Stimulated activated CD8-positive, alpha-beta memory T cell treated with anti-CD3 and anti-CD28 coated beads, Interleukin-15, amount 100 ng/mL, for 48 hours (primary cell): Measurements from ENCODE around the gene EPHA3.
"Not testable (repeated sequence)": the region's sequence is repeated elsewhere in the genome, so short reads cannot be mapped to it uniquely, and the experiment has no call there.

Source experiments
- DNase-seq, 2 donors: peaks; one replicate each; pipeline ENCODE4 v3.0.0-alpha.2; 2020; ENCODE audit warnings: low read depth in 2 of 2

Gene EPHA3

GRCh38 chr3:89280822-89281365 lies 173.5 kb downstream of the EPHA3 start:
- DNase-seq, result no peak

- no peak for DNase-seq
Measured at GRCh38 chr3:89287902-89288508, 180.6 kb downstream of the EPHA3 start.

- no peak for DNase-seq
Measured at GRCh38 chr3:89289574-89290190, 182.3 kb downstream of the EPHA3 start.

- no peak for DNase-seq
Measured at GRCh38 chr3:89297199-89297598, 189.8 kb downstream of the EPHA3 start.

GRCh38 chr3:89300526-89300925 lies 193.1 kb downstream of the EPHA3 start:
- no peak for DNase-seq

- no peak for DNase-seq
Measured at GRCh38 chr3:89300981-89301380, 193.6 kb downstream of the EPHA3 start.

GRCh38 chr3:89303701-89304100 lies 196.3 kb downstream of the EPHA3 start:
- no peak for DNase-seq

- no peak for DNase-seq
Measured at GRCh38 chr3:89306540-89306939, 199.1 kb downstream of the EPHA3 start.

GRCh38 chr3:89311581-89311980 lies 204.2 kb downstream of the EPHA3 start:
- no peak for DNase-seq

GRCh38 chr3:89312141-89312540 lies 204.7 kb downstream of the EPHA3 start:
- DNase-seq, result no peak

GRCh38 chr3:89314454-89315098 lies 207.2 kb downstream of the EPHA3 start:
- no peak for DNase-seq

- no peak for DNase-seq
Measured at GRCh38 chr3:89315750-89316470, 208.5 kb downstream of the EPHA3 start.

GRCh38 chr3:89320186-89320585 lies 212.8 kb downstream of the EPHA3 start:
- DNase-seq, result no peak

- no peak for DNase-seq
Measured at GRCh38 chr3:89326997-89327396, 219.6 kb downstream of the EPHA3 start.

GRCh38 chr3:89332386-89332785 lies 225.0 kb downstream of the EPHA3 start:
- no peak for DNase-seq

- DNase-seq, result no peak
Measured at GRCh38 chr3:89332793-89333192, 225.4 kb downstream of the EPHA3 start.

GRCh38 chr3:89335693-89336092 lies 228.3 kb downstream of the EPHA3 start:
- DNase-seq, result no peak

- no peak for DNase-seq
Measured at GRCh38 chr3:89340408-89340807, 233.0 kb downstream of the EPHA3 start.

GRCh38 chr3:89344076-89344475 lies 236.7 kb downstream of the EPHA3 start:
- DNase-seq, result no peak

GRCh38 chr3:89350935-89351334 lies 243.5 kb downstream of the EPHA3 start:
- not testable (repeated sequence) for DNase-seq

- no peak for DNase-seq
Measured at GRCh38 chr3:89353465-89353864, 246.0 kb downstream of the EPHA3 start.

GRCh38 chr3:89358281-89358680 lies 250.9 kb downstream of the EPHA3 start:
- no peak for DNase-seq
